A549 (cell line): ENCODE results near the gene PKN1. TPM values are rescaled to one million over a fixed set of nuclear protein-coding genes. Genes with fewer than 3 reads are reported as not detected.
A peak's percentile ranks its signal among the peaks of the same experiment; 100 is the strongest.
"Not testable (repeated sequence)": the region's sequence is repeated elsewhere in the genome, so short reads cannot be mapped to it uniquely, and the experiment has no call there.

Source experiments
- ATAC-seq, 2 experiments: fragments of 200-7000 bp in 1 of 2; fragments of >200 bp in 1 of 2; cut with Nextera tagmentation in 1 of 2; cut with Tn5 transposase in 1 of 2; 3 replicates each; pipeline versions ENCODE4 v1.8.0 to v1.9.1; 2018 to 2020; ENCODE audit warnings: mild to moderate bottlenecking in 1 of 2, moderate library complexity in 1 of 2
- CTCF ChIA-PET: fragments of 300-600 bp; sonication (Branson Sonifier 250); formaldehyde crosslinking; extraction: SDS; loops from one replicate; lab custom pipeline; 2021; ENCODE audit warnings: antibody characterized with exemption, inconsistent platforms; lab: Yijun Ruan, JAX
- POLR2A ChIA-PET: fragments of 350-600 bp; formaldehyde crosslinking; extraction: SDS; loops from one replicate; lab custom pipeline; 2021; ENCODE audit warnings: antibody characterized with exemption, inconsistent platforms; lab: Yijun Ruan, JAX
- DNase-seq, 2 experiments: peaks; one replicate each; pipeline versions ENCODE4 v3.0.0 to v3.0.0-alpha.2; 2011 to 2016; ENCODE audit warnings: low read depth in 1 of 2, low spot score in 1 of 2
- FAIRE-seq: peaks from 2 replicates; lab custom pipeline; 2011; peaks lifted over from hg19 to GRCh38; lab: Jason Lieb, UNC
- H3K27ac ChIP-seq, 2 experiments: fragments of >200 bp; sonication (Bioruptor Twin); formaldehyde crosslinking; 3 replicates each; pipeline ENCODE4 v1.5.1; 2016 to 2017
- H3K4me1 ChIP-seq: fragments of >200 bp; sonication (Bioruptor Twin); formaldehyde crosslinking; 3 replicates; pipeline ENCODE4 v1.6.1; 2016
- H3K4me2 ChIP-seq: fragments of >200 bp; sonication (Bioruptor Twin); formaldehyde crosslinking; 3 replicates; pipeline ENCODE4 v1.6.1; 2016
- H3K4me3 ChIP-seq: fragments of >200 bp; sonication (Bioruptor Twin); formaldehyde crosslinking; 3 replicates; pipeline ENCODE4 v1.5.1; 2016
- H3K9me3 ChIP-seq: fragments of >200 bp; sonication (Bioruptor Twin); formaldehyde crosslinking; 3 replicates; pipeline ENCODE4 v1.6.1; 2016
- BCL3 ChIP-seq: fragments of >200 bp; sonication (Bioruptor Twin); formaldehyde crosslinking; IDR thresholded peaks from 3 replicates; pipeline ENCODE4 v1.6.1; 2016
- CBX2 ChIP-seq: fragments of 200-600 bp; sonication (generic); IDR thresholded peaks from 2 replicates; pipeline ENCODE4 v1.6.1; 2016; ENCODE audit warnings: low read depth, mild to moderate bottlenecking, borderline replicate concordance
- CHD2 ChIP-seq: fragments of 150-350 bp; IDR thresholded peaks from 2 replicates; pipeline ENCODE4 v1.6.1; 2014; ENCODE audit warnings: low read length; ENCODE audit not compliant: partially characterized antibody
- CHD4 ChIP-seq: fragments of 200-600 bp; sonication (generic); IDR thresholded peaks from 2 replicates; pipeline ENCODE4 v1.6.1; 2016; ENCODE audit warnings: antibody characterized with exemption, mild to moderate bottlenecking, borderline replicate concordance
- EP300 ChIP-seq, 2 experiments: fragments of >200 bp; sonication (Bioruptor Twin); formaldehyde crosslinking; IDR thresholded peaks; 2 replicates in 1 of 2; 3 replicates in 1 of 2; pipeline ENCODE4 v1.6.1; 2016 to 2017
- ESRRA ChIP-seq: fragments of 150-350 bp; IDR thresholded peaks from 2 replicates; pipeline ENCODE4 v1.6.1; 2014; ENCODE audit warnings: mild to moderate bottlenecking, low read length, borderline replicate concordance
- FOXS1 ChIP-seq: fragments of 250-450 bp; sonication (Bioruptor Pico); IDR thresholded peaks from 2 replicates; pipeline ENCODE4 v1.5.0; 2020; ENCODE audit warnings: mild to moderate bottlenecking, moderate library complexity
- JUNB ChIP-seq: fragments of >200 bp; sonication (Bioruptor Twin); formaldehyde crosslinking; IDR thresholded peaks from 2 replicates; pipeline ENCODE4 v1.6.1; 2016
- MAFK ChIP-seq: fragments of 450-650 bp; IDR thresholded peaks from 2 replicates; pipeline ENCODE4 v1.6.1; 2014; ENCODE audit not compliant: partially characterized antibody
- MYC ChIP-seq: IDR thresholded peaks from 2 replicates; pipeline ENCODE4 v1.6.1; 2012; ENCODE audit warnings: mild to moderate bottlenecking, inconsistent platforms, low read length, improper control_type of control experiment, borderline replicate concordance
- POLR2AphosphoS2 ChIP-seq: conservative IDR thresholded peaks from 2 replicates; pipeline ENCODE4 v1.6.1; 2012; ENCODE audit warnings: low read length, improper control_type of control experiment, inconsistent platforms
- RAD21 ChIP-seq, 2 experiments: fragments of >200 bp in 1 of 2; sonication (Bioruptor Twin) in 1 of 2; formaldehyde crosslinking in 1 of 2; IDR thresholded peaks in 1 of 2; conservative IDR thresholded peaks in 1 of 2; 2 replicates in 1 of 2; 3 replicates in 1 of 2; pipeline ENCODE4 v1.6.1; 2012 to 2018; ENCODE audit warnings: inconsistent platforms in 1 of 2
- RARB ChIP-seq: fragments of 250-450 bp; sonication (Bioruptor Pico); IDR thresholded peaks from 2 replicates; pipeline ENCODE4 v1.8.0; 2021; ENCODE audit warnings: mild to moderate bottlenecking, moderate library complexity
- REST ChIP-seq: fragments of 200-600 bp; sonication (generic); IDR thresholded peaks from 2 replicates; pipeline ENCODE4 v1.6.1; 2016; ENCODE audit warnings: antibody characterized with exemption, mild to moderate bottlenecking, moderate library complexity
- RFX5 ChIP-seq: fragments of 450-650 bp; IDR thresholded peaks from 2 replicates; pipeline ENCODE4 v1.7.1; 2014; ENCODE audit warnings: antibody characterized with exemption, mild to moderate bottlenecking, moderate library complexity
- SREBF2 ChIP-seq: fragments of 450-650 bp; IDR thresholded peaks from 2 replicates; pipeline ENCODE4 v1.6.1; 2014; ENCODE audit warnings: mild to moderate bottlenecking, moderate library complexity
- TFCP2L1 ChIP-seq: fragments of 250-450 bp; sonication (Bioruptor Pico); IDR thresholded peaks from 2 replicates; pipeline ENCODE4 v1.5.0; 2021; ENCODE audit warnings: mild to moderate bottlenecking
- WGBS: methylation state at CpG from one replicate; pipeline ENCODE4 v1.1.6; 2017; ENCODE audit errors: missing lambda C conversion rate; 5-methylcytosine and 5-hydroxymethylcytosine counted together
- polyA plus RNA-seq, 4 experiments: library from polyadenylated mRNA; depleted of rRNA in 3 of 4; stranded (reverse); fragments of >200 nt; fragmentation: RNase III in 1 of 4; extraction: RNeasy Plus Mini Kit Qiagen cat#74134 plus additional on column Dnase treatment in 1 of 4; gene quantifications; 2 replicates in 3 of 4; 3 replicates in 1 of 4; pipeline ENCODE4 v1.2.3, GENCODE V29; 2011 to 2017

The PKN1 gene
- polyA plus RNA-seq, 2 of the 4 experiments (the other 2 are of a cell fraction), result 33.4 to 37.3 TPM

GRCh38 chr19:14502334-14503092 lies 69.4 kb downstream of the PKN1 start (continued):
- TF ChIP-seq RFX5, result no peak
- TF ChIP-seq RARB (CRISPR knock-in tag), result no peak
- no peak for TF ChIP-seq REST
- no peak for TF ChIP-seq CHD2
- peak in 1 of 2 experiments; percentile 71; a peak in 2 of 5 replicates for TF ChIP-seq EP300 (IDR thresholded peaks at IDR 0.05)
- no peak for TF ChIP-seq MYC
- no peak for TF ChIP-seq TFCP2L1
- no peak for TF ChIP-seq RAD21 (conservative IDR thresholded peaks at IDR 0.05 in 1 of 2, IDR thresholded peaks at IDR 0.05 in 1 of 2)
- TF ChIP-seq CHD4, result no peak
- TF ChIP-seq SREBF2, result no peak
- TF ChIP-seq FOXS1, result no peak
- peak; percentile 24; the same call in 1 of the 2 replicates for TF ChIP-seq JUNB
- TF ChIP-seq CBX2, result no peak
- no peak for TF ChIP-seq POLR2AphosphoS2

- Histone ChIP-seq H3K4me1 (peaks cover 55% of the 10 kb centered on the region), H3K4me3 (no peak overlapping the region), H3K27ac (peak overlapping the region; percentile 94 to 100), H3K9me3 (no peaks in the 10 kb centered on the region), H3K4me2 (peak overlapping the region; percentile 72)
- WGBS, result 90% methylated on average over 1 of the region's 1 CpG
- no peak for FAIRE-seq
- TF ChIP-seq BCL3, result no peak
- no peak for TF ChIP-seq ESRRA
- CTCF ChIA-PET, result interaction anchor here (1.0 to 4.0 kb wide), 4 partner anchors 17 to 71 kb away, joined by 3 to 29 read pairs (median 6); no protein-coding TSS in a partner anchor
- DNase-seq, result no peak
- POLR2A ChIA-PET, result interaction anchor here (7.8 kb wide), 1 partner anchor 14 kb away, joined by 112 read pairs; the partner anchor contains the start of gene DNAJB1
- no peak for ATAC-seq
Observed at GRCh38 chr19:14503285-14503684, 70.2 kb downstream of the PKN1 start.

- 88% methylated on average over 8 of the region's 8 CpGs for WGBS
- H3K9me3 ChIP-seq, DNase-seq, H3K4me3 ChIP-seq, FAIRE-seq, ATAC-seq: not testable (repeated sequence)
- peak overlapping the region; percentile 94 to 100 for H3K27ac ChIP-seq
- CTCF ChIA-PET, result interaction anchor here (1.0 to 4.0 kb wide), 7 partner anchors 8 to 52 kb away, joined by 4 to 29 read pairs (median 11); no protein-coding TSS in a partner anchor
- H3K4me1 ChIP-seq, result peaks cover 65% of the 10 kb centered on the region
- POLR2A ChIA-PET, result interaction anchor here (1.0 to 7.8 kb wide), 2 partner anchors 8 to 13 kb away, joined by 7 to 112 read pairs; partner anchors contain the start of gene DNAJB1
- TF ChIP-seq MAFK, result peak; percentile 8
- TF ChIP-seq, all 56 proteins: peak for 1; not testable (repeated sequence) for 55
- peak overlapping the region; percentile 73 for H3K4me2 ChIP-seq
Observed at GRCh38 chr19:14504575-14504974, 71.5 kb downstream of the PKN1 start.
